KMS-11 (cell line): Measurements from ENCODE around the gene PRPF6.

ENCODE experiments used
- H2AFZ ChIP-seq: fragments of 200-600 bp; sonication (generic); 2 replicates; pipeline ENCODE4 v1.6.1; 2016; ENCODE audit warnings: antibody characterized with exemption, mixed run types, low read depth
- H3K27ac ChIP-seq: fragments of 200-600 bp; sonication (generic); 2 replicates; pipeline ENCODE4 v1.6.1; 2016; ENCODE audit warnings: mild to moderate bottlenecking, mixed run types
- H3K27me3 ChIP-seq: fragments of 200-600 bp; sonication (generic); 2 replicates; pipeline ENCODE4 v1.6.1; 2017; ENCODE audit warnings: mild to moderate bottlenecking, low read depth, mixed run types, moderate library complexity; ENCODE audit not compliant: insufficient read depth
- H3K36me3 ChIP-seq: fragments of 200-600 bp; sonication (generic); 2 replicates; pipeline ENCODE4 v1.6.1; 2017; ENCODE audit warnings: mild to moderate bottlenecking, mixed run types; ENCODE audit not compliant: insufficient read depth
- H3K4me1 ChIP-seq: fragments of 200-600 bp; sonication (generic); 2 replicates; pipeline ENCODE4 v1.6.1; 2016; ENCODE audit warnings: mild to moderate bottlenecking, low read depth, mixed run types; ENCODE audit not compliant: poor library complexity, severe bottlenecking
- H3K4me2 ChIP-seq: fragments of 200-600 bp; sonication (generic); 2 replicates; pipeline ENCODE4 v1.7.0; 2016; ENCODE audit warnings: mild to moderate bottlenecking, mixed run types
- H3K4me3 ChIP-seq: fragments of 200-600 bp; sonication (generic); IDR thresholded peaks from 2 replicates; pipeline ENCODE4 v1.6.1; 2017; ENCODE audit warnings: low read depth, low read length, mixed read lengths; ENCODE audit not compliant: insufficient read depth
- H3K79me2 ChIP-seq: fragments of 200-600 bp; sonication (generic); 2 replicates; pipeline ENCODE4 v1.6.1; 2016; ENCODE audit warnings: low read depth, mixed run types; ENCODE audit not compliant: insufficient read depth
- H3K9ac ChIP-seq: fragments of 200-600 bp; sonication (generic); 2 replicates; pipeline ENCODE4 v1.6.1; 2016; ENCODE audit warnings: mild to moderate bottlenecking, mixed run types
- H4K20me1 ChIP-seq: fragments of 200-600 bp; sonication (generic); 2 replicates; pipeline ENCODE4 v1.6.1; 2016; ENCODE audit warnings: mild to moderate bottlenecking, mixed run types; ENCODE audit not compliant: insufficient read depth
- CTCF ChIP-seq: fragments of 200-600 bp; sonication (generic); conservative IDR thresholded peaks from 2 replicates; pipeline ENCODE4 v1.6.1; 2017; ENCODE audit warnings: low read depth, mild to moderate bottlenecking, antibody characterized with exemption, low read length, moderate library complexity, mixed read lengths

The PRPF6 gene

DNA sequence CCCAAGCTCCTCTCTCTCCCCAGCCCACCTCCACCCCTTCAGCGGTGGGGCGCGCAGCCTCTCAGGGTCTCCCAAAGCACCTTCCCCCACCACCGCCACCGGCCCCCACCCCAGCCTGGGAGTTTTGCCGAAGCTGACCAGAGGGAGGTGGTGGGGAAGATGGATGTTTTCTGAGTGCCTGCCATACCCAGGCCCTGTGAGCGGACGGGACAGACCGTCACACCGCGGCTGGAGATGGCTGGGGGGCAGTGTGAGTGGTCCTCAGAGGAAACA lies 60.8 kb downstream of the PRPF6 start:
- Histone ChIP-seq H3K36me3 (no peaks in the 10 kb centered on the region), H3K27ac (no peak overlapping the region), H3K27me3 (peaks cover 85% of the 10 kb centered on the region), H3K79me2 (no peaks in the 10 kb centered on the region), H2AFZ (no peak overlapping the region), H4K20me1 (no peaks in the 10 kb centered on the region), H3K4me2 (peak overlapping the region; percentile 68; the same call in 1 of the 2 replicates), H3K4me1 (peaks cover 20% of the 10 kb centered on the region), H3K9ac (no peak overlapping the region), H3K4me3 (no peak overlapping the region)
- TF ChIP-seq CTCF: no peak

DNA sequence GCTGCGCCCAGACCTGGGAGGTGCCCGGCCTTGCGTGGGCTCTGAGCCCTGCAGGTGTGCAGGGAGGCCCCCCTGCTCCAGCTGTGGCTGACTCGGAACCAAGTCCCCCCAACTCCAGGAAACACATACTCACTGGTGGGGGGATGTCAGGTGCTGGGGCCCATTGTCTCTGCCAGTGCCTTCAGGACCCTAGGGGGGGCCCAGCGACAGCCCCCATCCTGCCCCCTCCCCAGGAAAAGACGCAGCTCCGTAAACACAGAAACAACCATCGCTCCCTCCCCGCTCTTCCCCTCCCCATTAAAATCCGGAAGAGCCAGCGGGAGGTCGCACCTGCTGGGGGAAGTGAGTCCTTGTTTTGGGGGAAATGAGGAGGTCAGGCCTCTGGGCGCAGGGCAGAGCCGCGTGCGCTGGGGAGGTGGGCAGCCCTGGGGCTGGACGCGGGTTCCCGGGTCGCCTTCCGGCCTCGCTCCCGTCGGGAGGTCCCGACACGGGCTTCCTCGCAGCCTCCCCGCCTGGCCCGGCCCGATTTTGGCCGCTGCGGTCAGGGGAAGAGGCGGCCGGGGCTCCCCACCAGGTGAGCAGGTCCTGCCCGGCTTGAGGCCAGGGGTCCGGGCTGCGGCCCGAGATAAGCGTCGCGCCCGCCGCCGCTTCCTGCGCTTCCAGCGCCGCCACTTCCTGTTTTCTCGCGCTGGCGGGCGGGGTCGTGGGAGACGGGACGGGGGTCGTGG lies 61.3 kb downstream of the PRPF6 start:
- Histone ChIP-seq H3K4me3 (no peak overlapping the region), H3K79me2 (no peaks in the 10 kb centered on the region), H2AFZ (peak overlapping the region; percentile 88), H3K36me3 (no peaks in the 10 kb centered on the region), H3K27me3 (peaks cover 85% of the 10 kb centered on the region), H4K20me1 (no peaks in the 10 kb centered on the region), H3K27ac (no peak overlapping the region), H3K9ac (peak overlapping the region; percentile 61; the same call in 1 of the 2 replicates), H3K4me2 (peak overlapping the region; percentile 68), H3K4me1 (peaks cover 15% of the 10 kb centered on the region)
- no peak for TF ChIP-seq CTCF

DNA sequence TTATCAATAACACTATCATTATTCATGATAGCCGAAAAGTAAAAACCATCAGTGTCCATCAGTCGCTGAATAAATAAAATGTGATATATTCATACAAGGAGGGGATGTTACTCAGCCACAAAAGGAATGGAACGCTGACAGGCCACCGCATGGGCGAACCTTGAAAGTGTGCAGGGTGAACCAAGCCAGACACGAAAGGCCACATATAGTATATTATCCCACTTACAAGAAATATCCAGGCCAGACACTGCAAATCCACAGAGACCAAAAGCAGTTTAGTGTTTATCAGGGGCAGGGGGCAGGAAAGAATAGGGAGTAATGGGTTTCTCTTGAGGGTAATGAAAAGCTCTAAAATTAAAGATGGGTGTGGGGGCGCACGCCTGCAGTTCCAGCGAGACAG lies 62.8 kb downstream of the PRPF6 start:
- Histone ChIP-seq H3K4me1 (peaks cover 9% of the 10 kb centered on the region), H3K4me3 (no peak overlapping the region), H3K79me2 (no peaks in the 10 kb centered on the region), H2AFZ (no peak overlapping the region), H3K9ac (no peak overlapping the region), H3K27ac (no peak overlapping the region), H4K20me1 (no peaks in the 10 kb centered on the region), H3K36me3 (no peaks in the 10 kb centered on the region), H3K27me3 (peaks cover 82% of the 10 kb centered on the region), H3K4me2 (no peak overlapping the region)
- no peak for TF ChIP-seq CTCF

DNA sequence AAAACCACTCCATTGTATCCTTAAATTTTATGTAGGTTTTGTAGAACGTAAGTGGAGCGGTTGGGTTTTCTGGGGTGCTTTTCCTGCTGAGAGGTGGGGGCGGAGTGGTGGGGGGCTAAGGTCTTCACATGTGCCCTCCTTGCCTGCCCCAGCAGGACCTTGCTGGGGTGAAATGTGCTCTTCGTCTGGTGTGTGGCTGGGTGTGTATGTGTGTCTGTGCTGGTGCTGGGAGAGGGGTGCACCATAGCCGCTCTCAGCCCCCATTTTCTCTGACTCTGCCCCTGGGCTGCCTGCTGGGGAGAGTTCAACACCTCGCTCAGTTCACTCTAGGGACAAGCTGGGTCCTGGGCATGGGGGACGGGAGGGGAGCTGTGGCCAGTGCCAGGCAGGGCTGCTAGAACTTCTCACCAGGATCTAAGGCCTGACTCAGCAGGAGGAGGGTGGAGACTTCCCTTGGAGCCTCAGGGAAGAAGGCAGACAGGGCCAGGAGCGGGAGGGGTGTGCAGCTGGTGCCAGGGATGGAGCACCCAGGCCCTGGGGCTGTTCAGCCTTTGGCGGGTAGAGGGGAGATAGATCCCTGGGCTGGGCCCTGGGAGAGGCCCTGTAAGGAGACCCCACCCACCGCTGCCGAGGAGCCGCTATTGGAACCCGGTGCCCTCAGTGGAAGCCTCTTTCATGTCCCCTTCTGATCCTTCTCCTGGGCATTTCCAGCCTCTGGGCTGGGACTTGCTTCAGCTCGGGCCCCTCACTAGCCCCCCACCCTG lies 63.7 kb downstream of the PRPF6 start:
- Histone ChIP-seq H3K36me3 (no peaks in the 10 kb centered on the region), H3K4me2 (no peak overlapping the region), H4K20me1 (no peaks in the 10 kb centered on the region), H2AFZ (no peak overlapping the region), H3K79me2 (no peaks in the 10 kb centered on the region), H3K27ac (no peak overlapping the region), H3K4me1 (peaks cover 3% of the 10 kb centered on the region), H3K4me3 (no peak overlapping the region), H3K9ac (no peak overlapping the region), H3K27me3 (peaks cover 76% of the 10 kb centered on the region)
- no peak for TF ChIP-seq CTCF
